CD4-positive, alpha-beta T cell treated with Interferon alpha-2 for 1 hour (primary cell): ENCODE measurements around the gene RBMX.
A peak's percentile ranks its signal among the peaks of the same experiment; 100 is the strongest.
"Not testable (repeated sequence)": the region's sequence is repeated elsewhere in the genome, so short reads cannot be mapped to it uniquely, and the experiment has no call there.

Experiments
- DNase-seq, 2 donors: peaks; one replicate each; pipeline ENCODE4 v3.0.0-alpha.2; 2020 to 2022

RBMX gene

DNA sequence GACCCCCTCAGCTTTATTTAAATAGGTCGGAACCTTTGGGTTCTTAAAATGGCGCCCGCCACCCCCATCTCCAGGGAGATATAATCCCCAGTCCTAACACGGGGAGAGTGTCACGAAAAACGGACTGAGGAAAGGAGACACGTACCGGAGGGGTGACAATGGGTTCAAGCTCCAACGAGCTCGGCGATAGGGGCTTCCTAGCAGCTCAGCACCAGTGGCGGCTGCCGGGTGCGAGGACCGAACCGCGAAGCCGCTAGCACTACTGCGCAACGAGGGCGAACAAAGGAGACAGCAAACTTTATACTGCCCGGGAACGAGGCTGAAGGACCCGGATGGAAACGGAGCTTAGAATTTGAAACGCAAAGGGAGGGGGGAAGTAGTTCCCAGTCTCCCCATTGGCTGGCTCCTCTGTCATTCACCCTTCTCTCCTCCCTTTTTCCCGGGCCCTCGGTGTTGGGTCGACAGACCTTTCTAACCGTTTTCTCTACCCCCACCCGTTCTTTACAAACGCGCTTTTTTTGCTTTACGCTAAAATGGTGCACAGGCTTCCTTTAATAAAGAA lies at the start of gene RBMX:
Gene RBMX, minus strand, starts transcription at position 274 of the 562 bp plus-strand sequence. CDS start 1,298 bp downstream, outside the sequence.
- peak; percentile 89 to 94 for DNase-seq

DNA sequence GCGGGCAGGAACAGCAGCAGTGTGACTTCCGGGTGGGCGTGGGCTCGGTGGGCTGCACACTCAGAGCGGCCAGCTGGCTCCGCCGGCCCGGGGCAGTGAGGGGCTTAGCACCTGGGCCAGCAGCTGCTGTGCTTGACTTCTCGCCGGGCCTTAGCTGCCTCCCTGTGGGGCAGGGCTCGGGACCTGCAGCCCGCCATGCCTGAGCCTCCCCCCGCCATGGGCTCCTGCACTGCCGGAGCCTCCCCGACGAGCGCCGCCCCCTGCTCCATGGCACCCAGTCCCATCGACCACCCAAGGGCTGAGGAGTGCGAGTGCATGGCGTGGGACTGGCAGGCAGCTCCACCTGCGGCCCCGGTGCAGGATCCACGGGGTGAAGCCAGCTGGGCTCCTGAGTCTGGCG lies 40.9 kb upstream of the RBMX start:
- DNase-seq, result not testable (repeated sequence)

DNA sequence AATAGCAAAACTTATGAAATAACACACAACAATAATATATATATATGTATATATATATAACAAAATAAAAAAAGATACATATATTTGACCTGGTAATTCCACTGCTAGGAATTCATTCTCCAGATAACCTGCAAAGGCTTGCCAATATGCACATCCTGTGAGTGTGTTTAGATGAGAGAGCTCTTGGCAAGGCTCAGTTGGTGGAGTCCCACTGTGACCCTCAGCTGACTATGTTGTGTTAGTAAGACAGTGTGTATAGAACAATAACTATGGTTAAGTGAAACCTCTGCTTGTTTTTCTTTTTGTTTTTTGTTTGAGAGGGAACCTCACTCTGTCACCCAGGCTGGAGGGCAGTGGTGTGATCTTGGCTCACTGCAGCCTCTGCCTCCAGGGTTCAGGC lies 39.5 kb upstream of the RBMX start:
- DNase-seq, result no peak

DNA sequence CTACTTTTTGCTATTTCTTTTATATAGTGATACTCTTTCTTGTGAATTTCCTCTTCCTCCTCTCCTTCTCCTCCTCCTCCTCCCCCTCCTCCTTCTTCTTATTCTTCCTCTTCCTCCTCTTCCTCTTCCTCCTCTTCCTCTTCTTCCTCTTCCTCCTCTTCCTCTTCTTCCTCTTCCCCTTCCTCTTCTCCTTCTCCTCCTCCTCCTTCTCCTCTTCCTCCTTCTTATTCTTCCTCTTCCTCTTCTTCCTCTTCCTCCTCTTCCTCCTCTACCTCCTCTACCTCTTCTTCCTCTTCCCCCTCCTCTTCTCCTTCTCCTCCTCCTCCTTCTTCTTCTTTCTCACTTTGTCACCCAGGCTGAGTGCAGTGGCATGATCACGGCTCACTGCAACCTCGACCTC lies 36.3 kb upstream of the RBMX start:
- DNase-seq, result no peak

DNA sequence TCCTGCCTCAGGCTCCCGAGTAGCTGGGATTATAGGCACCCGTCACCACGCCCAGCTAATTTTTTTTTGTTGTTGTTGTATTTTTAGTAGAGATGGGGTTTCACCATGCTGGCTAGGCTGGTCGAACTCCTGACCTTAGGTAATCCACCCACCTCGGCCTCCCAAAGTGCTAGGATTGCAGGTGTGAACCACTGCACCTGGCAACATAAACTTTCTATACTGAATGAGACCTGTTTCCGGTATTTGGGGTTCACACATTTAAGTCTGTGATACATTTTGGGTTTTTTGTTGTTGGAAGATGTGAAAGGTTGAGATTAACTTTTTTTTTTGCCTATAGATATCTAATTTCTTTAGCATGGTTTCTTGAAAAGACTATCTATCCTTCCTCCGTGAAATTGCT lies 31.1 kb upstream of the RBMX start:
- peak in 1 of 2 donors; percentile 34 for DNase-seq

DNA sequence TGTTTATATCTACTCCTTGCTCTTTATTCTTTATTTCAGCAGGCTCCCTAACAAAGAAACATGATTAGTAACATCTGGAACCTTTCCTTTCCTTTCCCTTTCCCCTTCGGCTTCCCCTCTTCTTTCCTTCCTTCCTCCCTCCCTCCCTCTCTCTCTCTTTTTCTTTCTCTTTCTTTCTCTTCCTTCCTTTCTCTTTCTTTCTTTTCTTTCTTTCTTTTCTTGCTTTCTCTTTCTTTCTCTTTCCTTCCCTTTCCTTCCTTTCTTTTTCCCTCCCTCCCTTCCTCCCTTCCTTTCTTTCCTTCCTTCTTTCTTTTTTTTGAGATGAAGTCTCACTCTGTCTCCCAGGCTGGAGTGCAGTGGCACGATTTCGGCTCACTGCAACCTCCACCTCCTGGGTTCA lies 30.7 kb upstream of the RBMX start:
- DNase-seq, result no peak

DNA sequence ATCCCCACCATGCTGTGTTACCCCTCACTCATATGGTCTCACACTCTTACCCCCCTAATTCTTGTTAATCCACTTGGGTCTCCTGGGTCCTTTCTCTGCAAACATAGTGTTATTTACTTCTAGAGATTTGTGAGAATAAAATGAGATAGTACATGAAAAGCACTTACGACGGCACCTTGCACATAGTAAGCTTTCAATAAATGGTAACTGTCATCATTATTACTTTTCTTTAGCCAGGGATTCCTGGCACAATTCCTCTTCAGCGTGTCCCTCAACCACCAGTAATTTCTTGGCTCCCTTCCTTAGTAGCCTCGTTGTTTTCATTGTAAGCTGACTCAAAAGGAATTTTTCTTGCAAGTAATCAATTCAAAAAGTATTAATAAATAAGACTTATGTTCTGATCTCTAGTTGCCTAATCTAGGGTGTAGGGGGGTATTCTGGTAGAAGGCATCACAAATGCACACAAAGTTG lies 30.1 kb upstream of the RBMX start:
- DNase-seq, result no peak

DNA sequence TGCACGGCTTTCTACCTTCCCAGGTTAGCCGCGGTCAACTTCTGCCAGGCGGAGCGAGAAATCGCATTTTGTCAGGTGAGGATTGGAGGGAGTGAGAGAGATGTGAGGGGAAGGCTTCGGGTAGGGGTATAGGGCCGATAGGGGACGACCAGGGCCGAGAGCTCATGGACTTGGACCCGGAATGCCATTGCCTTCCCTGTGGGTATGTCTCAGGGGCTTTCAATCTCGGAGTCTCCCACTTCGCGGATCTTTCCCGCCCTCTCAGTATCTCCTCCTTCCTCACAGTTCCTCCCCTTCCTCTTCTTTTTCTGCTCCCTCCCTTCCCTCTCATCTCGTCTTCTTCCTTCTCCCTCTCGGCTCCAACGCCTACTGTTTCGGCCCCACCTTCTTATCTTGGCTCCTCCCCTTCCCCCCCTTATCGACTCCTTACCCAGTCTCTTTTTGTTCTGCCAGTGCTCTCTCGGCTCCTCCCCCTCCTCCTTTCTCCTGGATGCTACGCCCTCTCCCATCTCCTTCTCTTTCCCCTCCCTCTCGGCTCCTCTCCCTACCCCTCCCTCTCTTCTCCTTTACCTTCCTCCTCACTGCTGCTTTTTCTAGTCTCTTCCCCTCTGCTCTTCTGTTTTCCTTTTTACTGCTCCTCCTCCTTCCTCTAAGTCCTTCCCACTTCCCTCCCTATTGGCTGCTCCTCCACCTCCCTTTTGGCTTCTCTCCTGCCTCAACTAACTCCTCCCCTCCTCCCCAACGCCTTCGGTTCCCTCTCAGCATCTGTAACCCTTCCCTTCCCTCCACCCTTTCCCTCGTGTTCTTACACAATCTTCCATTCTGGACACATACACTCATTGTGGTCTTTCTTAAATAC lies 29.4 kb upstream of the RBMX start:
- peak; percentile 54 to 76 for DNase-seq

DNA sequence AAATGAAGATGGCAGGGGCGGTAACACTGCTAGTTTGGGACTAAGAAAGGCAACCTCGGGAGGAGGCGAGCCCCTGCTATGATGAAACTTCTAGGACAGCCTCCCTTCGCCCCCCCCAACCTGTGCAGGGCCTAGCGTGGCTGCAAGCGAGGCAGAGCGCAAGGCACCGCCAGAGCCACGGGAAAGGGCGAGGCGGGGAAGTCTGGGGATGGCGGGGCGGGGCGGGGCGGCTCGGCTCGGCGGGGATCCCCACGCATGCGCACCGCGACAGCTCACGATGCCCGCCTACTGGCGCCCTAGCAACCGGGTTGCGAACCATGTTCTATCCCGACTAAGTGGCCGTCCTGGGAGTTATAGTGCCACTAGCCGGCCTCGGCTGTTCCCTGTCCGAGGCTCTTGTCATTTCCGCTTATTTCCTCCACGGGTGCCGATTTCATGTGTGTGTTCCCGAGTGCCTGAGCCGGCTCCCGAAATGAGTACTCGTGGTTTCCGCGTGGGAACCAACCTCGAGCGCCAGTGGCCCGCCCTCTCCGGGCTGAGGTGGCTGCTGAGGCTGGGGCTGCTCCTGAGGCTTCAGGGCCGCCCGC lies 28.7 kb upstream of the RBMX start:
- DNase-seq, result peak; percentile 68 to 80

DNA sequence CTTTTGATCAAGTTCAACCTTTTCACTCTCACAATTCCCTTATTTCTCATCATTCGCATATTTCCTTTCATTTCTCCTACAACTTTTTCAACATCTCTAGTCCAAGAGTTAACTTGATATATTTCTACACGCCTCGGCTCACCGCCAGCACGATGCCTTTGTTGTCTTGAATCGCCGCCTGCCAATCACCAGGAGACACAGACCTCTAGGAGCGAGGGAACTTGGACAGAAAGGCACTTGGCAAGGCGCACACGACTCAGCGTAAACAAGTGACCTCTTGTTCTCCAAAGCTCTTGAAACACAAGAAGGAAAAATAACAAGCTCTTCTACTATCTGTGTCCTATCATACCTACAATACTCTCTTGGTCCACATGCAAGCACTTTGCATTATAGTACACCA lies 27.1 kb upstream of the RBMX start:
- DNase-seq, result no peak

DNA sequence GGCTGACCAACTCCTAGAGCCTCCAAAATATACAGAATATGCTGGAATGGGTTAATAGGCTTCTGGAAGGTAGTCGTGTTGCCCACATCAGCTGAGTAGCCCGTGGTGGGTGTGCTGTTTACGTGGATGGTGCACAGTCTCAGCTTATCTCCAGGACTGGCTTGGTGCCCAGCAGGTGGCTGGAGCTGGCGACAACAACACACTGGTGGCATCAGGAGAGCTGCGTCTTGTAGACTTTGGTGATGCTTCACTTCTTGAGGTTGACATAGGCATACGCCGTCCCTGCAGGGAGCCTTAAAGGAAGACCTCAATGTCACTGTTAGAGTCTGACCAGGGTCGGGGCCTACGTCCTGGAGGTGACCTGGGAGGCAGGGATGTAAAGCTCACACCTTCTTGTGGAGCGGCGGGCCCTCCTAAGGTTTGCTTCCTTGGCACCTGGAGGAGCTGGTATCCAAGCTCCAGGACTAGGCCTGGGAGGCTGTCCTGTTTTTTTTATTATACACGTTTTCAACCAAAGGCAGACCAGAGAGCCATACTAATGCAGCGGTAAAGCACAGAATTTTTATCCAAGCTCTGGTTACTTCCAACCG lies 26.5 kb upstream of the RBMX start:
- DNase-seq, result no peak

DNA sequence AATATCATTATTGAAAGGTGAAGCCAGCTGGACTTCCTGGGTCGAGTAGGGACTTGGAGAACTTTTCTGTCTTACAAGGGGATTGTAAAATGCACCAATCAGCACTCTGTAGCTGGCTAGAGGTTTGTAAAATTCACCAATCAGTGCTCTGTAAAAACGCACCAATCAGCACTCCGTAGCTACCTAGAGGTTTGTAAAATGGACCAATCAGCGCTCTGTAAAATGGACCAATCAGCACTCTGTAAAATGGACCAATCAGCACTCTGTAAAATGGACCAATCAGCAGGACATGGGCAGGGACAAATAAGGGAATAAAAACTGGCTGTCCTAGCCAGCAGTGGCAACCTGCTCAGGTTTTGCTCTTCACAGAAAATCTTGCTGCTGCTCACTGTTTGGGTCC lies 23.5 kb upstream of the RBMX start:
- DNase-seq, result not testable (repeated sequence)

DNA sequence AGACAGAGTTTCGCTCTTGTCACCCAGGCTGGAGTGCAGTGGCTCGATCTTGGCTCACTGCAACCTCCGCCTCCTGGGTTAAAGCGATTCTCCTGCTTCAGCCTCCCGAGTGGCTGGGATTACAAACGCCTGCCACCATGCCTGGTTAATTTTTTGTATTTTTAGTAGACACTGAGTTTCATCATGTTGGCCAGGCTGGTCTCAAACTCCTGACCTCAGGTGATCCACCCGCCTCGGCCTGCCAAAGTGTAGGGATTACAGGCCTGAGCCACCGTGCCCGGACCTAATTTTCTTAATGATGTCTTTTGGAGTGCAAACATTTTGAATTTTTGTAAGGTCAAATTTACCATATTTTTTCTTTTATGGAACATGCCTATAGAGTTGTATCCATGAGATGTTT lies 19.5 kb upstream of the RBMX start:
- not testable (repeated sequence) for DNase-seq

DNA sequence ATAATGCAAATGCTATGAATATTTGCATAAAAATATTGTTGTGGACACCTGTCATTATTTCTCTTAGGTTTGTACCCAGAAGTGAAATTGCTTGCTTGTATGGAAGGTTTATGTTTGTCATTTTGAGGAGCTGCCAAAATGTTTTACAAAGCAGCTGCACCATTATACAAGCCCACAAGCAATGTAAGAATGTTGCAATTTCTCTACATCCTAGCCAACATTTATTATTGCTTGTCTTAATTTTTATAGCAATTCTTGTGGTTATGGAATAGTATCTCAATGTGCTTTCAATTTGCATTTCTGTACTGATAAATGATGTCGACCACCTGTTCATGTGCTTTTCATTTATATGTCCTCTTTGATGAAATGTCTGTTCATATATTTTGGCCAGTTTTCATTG lies 18.7 kb upstream of the RBMX start:
- DNase-seq, result no peak

DNA sequence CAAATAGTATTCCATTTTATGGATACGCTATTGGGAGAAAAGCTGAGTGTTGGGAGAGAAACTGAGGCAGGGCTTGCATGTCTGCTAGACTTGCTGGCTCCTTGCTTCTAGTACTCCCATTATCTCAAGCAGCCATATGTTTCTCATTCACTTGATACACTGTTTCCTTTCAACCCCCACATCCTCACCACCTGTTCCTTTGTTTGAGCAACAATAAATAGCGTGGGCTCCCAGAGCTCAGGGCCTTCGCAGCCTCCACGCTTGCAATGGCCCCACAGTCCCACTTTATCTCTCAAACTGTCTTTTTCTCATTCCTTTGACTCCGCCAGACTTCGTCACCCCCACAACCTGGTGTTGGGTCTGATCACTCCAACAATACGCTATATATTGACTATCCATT lies 18.2 kb upstream of the RBMX start:
- DNase-seq, result not testable (repeated sequence)

DNA sequence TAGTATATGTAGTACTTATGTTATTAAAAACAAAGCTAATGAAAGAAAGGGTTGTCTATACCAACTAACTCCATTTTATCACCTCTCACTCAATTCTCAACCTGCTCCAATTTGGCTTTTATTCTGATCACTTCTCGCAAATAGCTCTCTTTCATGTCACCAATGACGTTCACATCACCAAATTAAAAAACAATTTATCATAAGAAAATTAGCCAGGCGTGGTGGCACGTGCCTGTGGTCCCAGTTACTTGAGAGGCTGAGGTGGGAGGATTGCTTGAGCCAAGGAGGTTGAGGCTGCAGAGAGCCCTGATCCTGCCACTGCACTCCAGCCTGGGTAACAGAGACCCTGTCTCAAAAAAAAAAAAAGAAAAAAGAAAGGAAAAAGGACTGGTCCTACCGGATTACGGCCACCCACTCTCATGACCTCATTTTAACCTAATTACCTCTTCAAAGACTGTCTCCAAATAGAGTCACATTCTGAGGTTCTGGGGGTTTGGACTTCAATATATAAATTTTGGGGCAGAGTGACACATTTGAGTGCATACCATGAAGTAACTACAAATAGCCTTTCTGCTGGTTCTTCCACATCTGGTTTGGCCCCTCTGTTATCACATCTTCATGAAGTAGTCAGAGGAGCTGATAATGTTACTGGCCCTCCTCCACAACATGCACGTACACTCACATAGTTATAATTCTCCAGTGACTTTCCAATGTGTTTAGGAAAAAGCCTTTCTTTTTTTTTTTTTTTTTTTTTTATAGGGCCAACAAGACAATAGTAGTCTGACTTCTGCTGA lies 15.8 kb upstream of the RBMX start:
- DNase-seq, result no peak

DNA sequence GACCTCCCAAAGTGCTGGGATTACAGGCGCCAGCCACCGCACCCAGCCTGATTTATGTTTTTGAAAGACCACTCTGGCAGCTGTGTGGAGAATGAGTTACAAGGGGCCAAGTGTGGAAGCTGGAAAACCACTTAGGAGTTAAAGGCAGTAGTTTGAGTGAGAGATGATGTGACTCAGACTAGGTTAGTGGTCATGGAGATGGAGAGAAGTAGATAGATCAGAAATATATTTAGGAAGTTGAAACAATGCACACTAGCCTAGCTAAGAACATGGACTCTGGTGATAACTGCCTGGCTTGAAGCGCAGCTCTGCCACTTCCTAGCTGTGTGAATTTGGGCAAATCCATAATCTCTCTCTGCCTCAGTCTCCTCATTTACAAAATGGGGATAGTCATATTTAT lies 11.9 kb upstream of the RBMX start:
- DNase-seq, result no peak

DNA sequence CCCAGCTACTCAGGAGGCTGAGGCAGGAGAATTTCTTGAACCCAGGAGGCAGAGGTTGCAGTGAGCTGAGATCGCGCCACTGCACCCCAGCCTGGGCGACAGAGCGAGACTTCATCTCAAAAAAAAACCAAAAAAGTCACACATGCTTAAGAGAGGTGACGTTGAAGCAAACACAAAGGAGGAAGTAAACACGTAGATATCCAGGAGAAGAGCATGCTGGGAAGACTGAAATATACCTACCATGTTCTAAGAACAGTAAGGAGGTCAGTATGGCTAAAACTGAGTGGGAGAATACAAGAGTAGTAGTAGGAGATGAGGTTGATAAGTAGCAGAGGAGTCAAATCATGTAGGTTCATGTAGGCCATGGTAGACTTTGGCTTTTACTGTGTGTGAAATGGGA lies 10.1 kb upstream of the RBMX start:
- DNase-seq, result not testable (repeated sequence)

DNA sequence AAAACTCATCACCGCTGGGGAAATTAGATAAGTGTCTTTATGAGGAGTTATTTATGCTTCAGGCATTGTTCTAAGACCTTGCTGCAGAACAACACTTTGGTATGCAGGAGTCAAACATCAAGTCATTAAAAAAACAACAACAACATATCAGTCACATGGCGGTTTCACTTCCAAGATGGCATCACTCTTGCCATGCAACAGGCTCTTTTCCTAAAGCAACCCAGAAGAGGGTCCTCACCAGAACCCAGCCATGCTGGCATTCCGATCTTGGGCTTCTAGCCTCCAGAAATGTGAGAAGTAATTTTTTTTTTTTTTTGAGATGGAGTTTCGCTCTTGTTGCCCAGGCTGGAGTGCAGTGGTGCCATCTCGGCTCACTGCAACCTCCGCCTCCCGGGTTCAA lies 8.7 kb upstream of the RBMX start:
- no peak for DNase-seq

DNA sequence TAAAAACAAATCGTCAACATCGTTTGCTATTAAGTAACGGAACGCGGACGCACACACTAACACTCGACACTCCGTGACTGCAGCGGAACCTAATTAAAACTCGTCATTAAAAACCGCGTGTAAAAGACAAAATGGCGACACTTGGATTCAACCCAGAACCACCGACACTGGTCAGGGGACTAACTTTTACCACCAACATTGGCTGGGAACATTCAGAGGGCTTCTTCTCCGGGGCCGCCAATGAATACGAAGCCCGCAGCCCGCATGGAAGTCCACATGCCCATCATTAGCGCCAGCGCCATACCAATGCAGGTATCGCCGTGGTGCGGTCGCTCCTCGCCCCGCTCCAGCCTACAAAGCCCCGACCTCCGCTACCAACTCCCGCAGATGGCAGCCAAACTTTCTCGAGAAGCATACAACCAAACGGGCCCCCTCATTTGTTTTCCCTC lies 498 bp downstream of the RBMX start:
- DNase-seq, result peak; percentile 37 to 62

DNA sequence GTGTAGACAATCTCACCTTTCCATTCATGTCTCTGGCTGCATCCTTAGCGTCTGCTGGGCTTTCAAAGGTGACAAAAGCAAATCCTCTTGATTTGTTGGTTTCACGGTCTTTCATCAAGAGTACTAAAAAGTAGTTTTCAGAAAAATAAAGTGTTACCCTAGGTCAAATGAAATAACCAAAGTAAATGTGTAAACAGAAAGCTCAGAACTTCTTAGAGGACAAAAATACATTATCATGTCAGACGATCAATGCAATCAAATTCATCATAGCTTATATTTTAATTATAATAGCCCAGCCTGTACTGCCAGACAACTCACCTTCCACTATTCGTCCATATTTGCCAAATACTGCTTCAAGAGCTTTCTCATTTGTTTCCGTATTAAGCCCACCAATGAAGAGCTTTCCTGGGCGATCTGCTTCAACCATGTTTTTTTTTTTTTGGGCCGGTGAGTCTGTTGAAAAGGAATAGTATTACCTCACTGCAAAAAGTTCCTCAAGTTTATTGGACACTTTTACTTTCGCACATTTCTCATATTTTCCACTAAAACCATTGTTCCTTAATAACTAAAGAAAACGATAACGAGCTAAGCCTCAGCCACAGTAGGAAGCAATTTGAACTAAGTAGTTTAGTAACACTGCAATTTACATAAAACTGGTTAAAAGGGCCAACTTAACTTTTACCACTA lies 1.4 kb downstream of the RBMX start:
- DNase-seq, result peak in 1 of 2 donors; percentile 39

DNA sequence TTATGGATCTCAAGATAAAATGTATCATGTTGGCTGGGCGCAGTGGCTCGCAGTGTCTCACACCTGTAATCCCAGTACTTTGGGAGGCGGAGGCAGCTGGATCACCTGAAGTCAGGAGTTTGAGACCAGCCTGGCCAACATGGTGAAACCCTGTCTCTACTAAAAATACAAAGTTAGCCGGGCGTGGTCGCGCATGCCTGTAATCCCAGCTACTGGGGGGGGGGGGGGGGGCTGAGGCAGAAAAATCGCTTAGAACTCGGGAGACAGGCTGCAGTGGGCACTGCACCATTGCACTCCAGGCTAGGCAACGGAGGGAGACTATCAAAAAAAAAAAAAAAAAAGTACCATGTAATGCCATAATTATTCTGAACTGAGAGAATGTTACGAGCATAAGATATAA lies 2.1 kb downstream of the RBMX start:
- DNase-seq, result no peak
